Endothelial cell (in vitro differentiated cells): Measurements from ENCODE around the gene IRF4. TPM values are rescaled to one million over a fixed set of nuclear protein-coding genes. Genes with fewer than 3 reads are reported as not detected.
"Not testable (repeated sequence)": the region's sequence is repeated elsewhere in the genome, so short reads cannot be mapped to it uniquely, and the experiment has no call there.

Experiments
- DNase-seq: peaks from one replicate; pipeline ENCODE4 v3.0.0; 2021; ENCODE audit warnings: low spot score
- H3K27ac Mint-ChIP-seq: one replicate; pipeline ENCODE4 v1.8.0; 2021; ENCODE audit warnings: mixed read lengths, inconsistent platforms; ENCODE audit not compliant: unreplicated experiment
- H3K27me3 Mint-ChIP-seq: one replicate; pipeline ENCODE4 v1.8.0; 2021; ENCODE audit warnings: mild to moderate bottlenecking, moderate library complexity, mixed read lengths, inconsistent platforms; ENCODE audit not compliant: unreplicated experiment
- H3K36me3 Mint-ChIP-seq: one replicate; pipeline ENCODE4 v1.8.0; 2021; ENCODE audit warnings: mild to moderate bottlenecking, low read depth, mixed read lengths, inconsistent platforms; ENCODE audit not compliant: unreplicated experiment
- H3K4me1 Mint-ChIP-seq: one replicate; pipeline ENCODE4 v1.8.0; 2021; ENCODE audit warnings: mild to moderate bottlenecking, mixed read lengths, inconsistent platforms; ENCODE audit not compliant: unreplicated experiment
- H3K4me3 Mint-ChIP-seq: one replicate; pipeline ENCODE4 v1.8.0; 2021; ENCODE audit warnings: mild to moderate bottlenecking, mixed read lengths, inconsistent platforms; ENCODE audit not compliant: unreplicated experiment
- H3K9me3 Mint-ChIP-seq: one replicate; pipeline ENCODE4 v1.8.0; 2021; ENCODE audit warnings: mixed read lengths, inconsistent platforms; ENCODE audit not compliant: unreplicated experiment
- CTCF ChIP-seq: fragments of 200-600 bp; sonication (generic); IDR thresholded peaks from one replicate; pipeline ENCODE4 v1.5.0; 2021; ENCODE audit warnings: antibody characterized with exemption; ENCODE audit not compliant: unreplicated experiment
- total RNA-seq: library from RNA; stranded (reverse); fragmentation: NEBNext Ultra II Directional; extraction: Animal tissue kit (Norgen Biotek cat#: 25700); gene quantifications from one replicate; pipeline ENCODE4 v1.2.1, GENCODE V29; 2021; ENCODE audit not compliant: unreplicated experiment

IRF4 gene
- total RNA-seq, 1 donor from 2014 or later, result not detected

- H3K4me3 Mint-ChIP-seq, result peak overlapping the region; percentile 67
- no peak for DNase-seq
- H3K36me3 Mint-ChIP-seq, result peaks cover 18% of the 10 kb centered on the region
- H3K27me3 Mint-ChIP-seq, result peaks cover 27% of the 10 kb centered on the region
- peak overlapping the region; percentile 67 for H3K27ac Mint-ChIP-seq
- H3K4me1 Mint-ChIP-seq, result no peaks in the 10 kb centered on the region
- TF ChIP-seq CTCF, result no peak
- peaks cover 33% of the 10 kb centered on the region for H3K9me3 Mint-ChIP-seq
Measured at GRCh38 chr6:370555-370954, 21.0 kb upstream of the IRF4 start.

DNA sequence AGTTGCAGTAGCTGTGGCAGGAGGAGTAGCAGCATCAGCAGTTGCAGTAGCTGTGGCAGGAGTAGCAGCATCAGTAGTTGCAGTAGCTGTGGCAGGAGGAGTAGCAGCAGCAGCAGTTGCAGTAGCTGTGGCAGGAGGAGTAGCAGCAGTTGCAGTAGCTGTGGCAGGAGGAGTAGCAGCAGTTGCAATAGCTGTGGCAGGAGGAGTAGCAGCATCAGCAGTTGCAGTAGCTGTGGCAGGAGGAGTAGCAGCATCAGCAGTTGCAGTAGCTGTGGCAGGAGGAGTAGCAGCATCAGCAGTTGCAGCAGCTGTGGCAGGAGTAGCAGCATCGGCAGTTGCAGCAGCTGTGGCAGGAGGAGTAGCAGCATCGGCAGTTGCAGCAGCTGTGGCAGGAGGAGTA lies 19.7 kb upstream of the IRF4 start:
- H3K27ac Mint-ChIP-seq, DNase-seq, H3K4me3 Mint-ChIP-seq, H3K4me1 Mint-ChIP-seq: not testable (repeated sequence)
- Mint-ChIP-seq H3K9me3 (peaks cover 29% of the 10 kb centered on the region), H3K27me3 (peaks cover 28% of the 10 kb centered on the region), H3K36me3 (peaks cover 18% of the 10 kb centered on the region)

GRCh38 chr6:372336-372911 lies 19.1 kb upstream of the IRF4 start:
- H3K4me1 Mint-ChIP-seq, result no peaks in the 10 kb centered on the region
- peaks cover 17% of the 10 kb centered on the region for H3K36me3 Mint-ChIP-seq
- peaks cover 28% of the 10 kb centered on the region for H3K27me3 Mint-ChIP-seq
- no peak overlapping the region for H3K27ac Mint-ChIP-seq
- no peak for TF ChIP-seq CTCF
- H3K4me3 Mint-ChIP-seq, result no peak overlapping the region
- no peak for DNase-seq
- peaks cover 29% of the 10 kb centered on the region for H3K9me3 Mint-ChIP-seq

DNA sequence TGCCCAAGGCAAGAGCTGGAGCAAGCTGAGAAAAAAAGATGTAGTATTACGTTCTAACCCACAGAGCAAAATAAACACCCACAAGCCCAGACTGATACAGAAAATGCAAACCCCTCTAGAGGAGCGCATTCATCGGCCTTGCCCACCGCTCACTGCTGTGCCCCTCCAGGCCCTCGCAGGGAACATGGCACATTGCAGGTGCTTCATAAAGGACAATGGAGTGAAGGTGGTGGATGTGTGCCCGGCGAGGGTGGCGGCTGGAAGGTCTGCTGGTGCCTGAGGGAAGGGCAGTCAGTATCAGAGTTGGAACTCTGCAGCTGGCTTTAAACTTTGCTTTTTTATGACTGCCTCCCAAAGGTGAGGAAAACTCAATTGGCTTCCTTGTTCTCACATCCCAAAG lies 18.5 kb upstream of the IRF4 start:
- H3K27ac Mint-ChIP-seq, result no peak overlapping the region
- no peaks in the 10 kb centered on the region for H3K4me1 Mint-ChIP-seq
- H3K9me3 Mint-ChIP-seq, result peaks cover 29% of the 10 kb centered on the region
- no peak for DNase-seq
- TF ChIP-seq CTCF, result no peak
- peaks cover 28% of the 10 kb centered on the region for H3K27me3 Mint-ChIP-seq
- H3K4me3 Mint-ChIP-seq, result no peak overlapping the region
- H3K36me3 Mint-ChIP-seq, result peaks cover 13% of the 10 kb centered on the region

DNA sequence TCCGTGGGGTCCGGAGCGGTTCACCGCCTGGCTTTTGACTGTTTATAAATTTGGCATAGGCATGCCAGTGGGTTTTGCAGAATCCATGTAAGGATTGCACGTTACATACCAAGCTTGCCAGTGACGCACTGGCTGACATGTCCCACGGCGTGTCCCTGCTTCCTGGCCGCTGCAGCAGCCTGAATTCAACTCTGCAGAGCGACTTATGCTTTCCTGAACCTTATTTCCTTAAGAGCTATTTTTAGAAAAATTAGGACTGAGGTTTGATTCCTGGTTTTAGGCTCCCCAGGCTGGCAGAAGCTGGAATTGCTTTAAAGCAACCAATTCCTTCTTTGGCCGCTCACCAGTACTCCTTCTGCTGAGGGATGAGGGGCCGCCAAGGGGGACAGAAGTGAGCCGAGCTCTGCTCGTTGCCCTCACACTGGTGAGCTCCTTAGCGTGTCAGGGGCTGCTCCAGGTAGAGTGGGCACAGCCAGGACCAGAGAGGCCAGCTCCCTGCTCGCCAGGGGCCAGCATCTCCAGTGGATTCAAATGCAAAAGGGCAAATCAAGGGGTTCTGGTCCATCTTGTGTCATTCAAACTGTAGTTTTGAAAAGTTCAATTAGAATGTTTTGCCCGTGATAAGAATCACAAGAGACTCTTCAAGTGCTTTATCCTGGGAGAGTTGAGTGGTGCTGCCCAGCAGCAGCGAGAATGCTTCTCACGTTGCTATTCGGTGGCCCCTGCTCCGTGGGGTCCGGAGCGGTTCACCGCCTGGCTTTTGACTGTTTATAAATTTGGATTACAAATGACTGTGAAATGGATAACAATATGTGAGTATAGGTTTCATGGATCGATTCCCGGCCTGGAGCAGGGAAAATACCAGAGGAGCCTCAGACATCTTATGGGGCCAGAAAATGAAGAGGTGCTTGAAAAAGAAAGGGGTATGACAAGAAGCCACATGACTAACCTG lies 17.5 kb upstream of the IRF4 start:
- Mint-ChIP-seq H3K4me1 (no peaks in the 10 kb centered on the region), H3K9me3 (peaks cover 29% of the 10 kb centered on the region), H3K36me3 (peaks cover 13% of the 10 kb centered on the region), H3K4me3 (no peak overlapping the region), H3K27ac (peak overlapping the region; percentile 62), H3K27me3 (peaks cover 30% of the 10 kb centered on the region)
- TF ChIP-seq CTCF, result no peak
- no peak for DNase-seq
